GM21723 (cell line): ENCODE results near the gene KCNT1.

ENCODE experiments used
- ATAC-seq: cut with Tn5 transposase; IDR thresholded peaks from one replicate; pipeline ENCODE4 v1.9.1; 2021; ENCODE audit warnings: mild to moderate bottlenecking, moderate library complexity; ENCODE audit not compliant: unreplicated experiment

KCNT1 gene

GRCh38 chr9:135840539-135840938 is 138.6 kb downstream of the KCNT1 start:
- no peak for ATAC-seq
